ENCODE measurements around the gene SKIDA1. TPM values are rescaled to one million over a fixed set of nuclear protein-coding genes. Genes with fewer than 3 reads are reported as not detected.

SKIDA1 gene
- total RNA-seq, 1 experiment from 2014 or later: 9.3 TPM

DNA sequence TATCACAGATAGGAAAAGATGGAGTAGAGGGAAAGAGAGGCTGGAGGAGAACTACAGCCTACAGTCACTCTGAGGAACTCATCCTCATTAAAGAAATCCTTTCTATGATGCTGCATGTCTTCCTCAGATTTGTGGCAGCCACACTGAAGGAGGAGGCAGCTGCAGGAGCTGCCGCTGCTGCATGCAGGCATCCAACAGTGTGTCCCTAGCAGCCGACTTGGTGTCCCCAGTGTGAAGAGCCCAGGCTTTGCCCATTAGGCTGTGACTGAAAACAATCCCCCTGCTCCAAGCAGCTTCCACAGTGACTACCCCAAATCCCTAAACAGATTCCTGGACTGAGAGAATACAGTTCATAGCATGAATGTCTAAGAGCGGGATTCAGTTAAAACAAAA lies 23.1 kb downstream of the SKIDA1 start:
- Histone ChIP-seq H3K4me3 (ENCODE audit: low read depth in 2 of 2, low read length in 2 of 2) (no peak overlapping the region), H3K9me3 (ENCODE audit: control insufficient read depth, insufficient read depth, low read depth, low read length) (no peaks in the 10 kb centered on the region), H3K36me3 (ENCODE audit: control insufficient read depth, insufficient read depth, low read length) (no peaks in the 10 kb centered on the region), H3K27me3 (ENCODE audit: control insufficient read depth, insufficient read depth, low read length) (no peaks in the 10 kb centered on the region), H3K27ac (ENCODE audit: low read length) (peak overlapping the region; percentile 63), H3K4me1 (ENCODE audit: control insufficient read depth, insufficient read depth, low read length) (peaks cover 49% of the 10 kb centered on the region)
- intact Hi-C loops (cut with micrococcal nuclease; ENCODE audit: unreplicated experiment): no loop called here
- in situ Hi-C loops (cut with HindIII; ENCODE audit: low pct_unique_long_range_greater_than_20kb, low sequenced_read_pairs): no loop called here
- no TSS peak for BruUV-seq (replicated peaks)
- POLR2A ChIA-PET: no interaction called here
- DNase-seq (ENCODE audit: low read depth, low spot score) (no peak), ATAC-seq (0 out of 2 replicates have a peak, but pooled peaks have one; percentile 15)
- TF ChIP-seq TCF7L2 (IDR thresholded peaks at IDR 0.05; ENCODE audit: low read depth, low read length) (no peak), SIN3A (IDR thresholded peaks at IDR 0.05; ENCODE audit: borderline replicate concordance, insufficient read depth, low read depth, low read length) (no peak), POLR2AphosphoS5 (IDR thresholded peaks at IDR 0.05; ENCODE audit: low read depth, low read length) (no peak)
- TF ChIP-seq, protein P1, sequence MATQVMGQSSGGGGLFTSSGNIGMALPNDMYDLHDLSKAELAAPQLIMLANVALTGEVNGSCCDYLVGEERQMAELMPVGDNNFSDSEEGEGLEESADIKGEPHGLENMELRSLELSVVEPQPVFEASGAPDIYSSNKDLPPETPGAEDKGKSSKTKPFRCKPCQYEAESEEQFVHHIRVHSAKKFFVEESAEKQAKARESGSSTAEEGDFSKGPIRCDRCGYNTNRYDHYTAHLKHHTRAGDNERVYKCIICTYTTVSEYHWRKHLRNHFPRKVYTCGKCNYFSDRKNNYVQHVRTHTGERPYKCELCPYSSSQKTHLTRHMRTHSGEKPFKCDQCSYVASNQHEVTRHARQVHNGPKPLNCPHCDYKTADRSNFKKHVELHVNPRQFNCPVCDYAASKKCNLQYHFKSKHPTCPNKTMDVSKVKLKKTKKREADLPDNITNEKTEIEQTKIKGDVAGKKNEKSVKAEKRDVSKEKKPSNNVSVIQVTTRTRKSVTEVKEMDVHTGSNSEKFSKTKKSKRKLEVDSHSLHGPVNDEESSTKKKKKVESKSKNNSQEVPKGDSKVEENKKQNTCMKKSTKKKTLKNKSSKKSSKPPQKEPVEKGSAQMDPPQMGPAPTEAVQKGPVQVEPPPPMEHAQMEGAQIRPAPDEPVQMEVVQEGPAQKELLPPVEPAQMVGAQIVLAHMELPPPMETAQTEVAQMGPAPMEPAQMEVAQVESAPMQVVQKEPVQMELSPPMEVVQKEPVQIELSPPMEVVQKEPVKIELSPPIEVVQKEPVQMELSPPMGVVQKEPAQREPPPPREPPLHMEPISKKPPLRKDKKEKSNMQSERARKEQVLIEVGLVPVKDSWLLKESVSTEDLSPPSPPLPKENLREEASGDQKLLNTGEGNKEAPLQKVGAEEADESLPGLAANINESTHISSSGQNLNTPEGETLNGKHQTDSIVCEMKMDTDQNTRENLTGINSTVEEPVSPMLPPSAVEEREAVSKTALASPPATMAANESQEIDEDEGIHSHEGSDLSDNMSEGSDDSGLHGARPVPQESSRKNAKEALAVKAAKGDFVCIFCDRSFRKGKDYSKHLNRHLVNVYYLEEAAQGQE (IDR thresholded peaks at IDR 0.05; ENCODE audit: insufficient read depth in 1 of 2, low read depth in 2 of 2, low read length in 1 of 2): no peak
- TF ChIP-seq, protein P2, sequence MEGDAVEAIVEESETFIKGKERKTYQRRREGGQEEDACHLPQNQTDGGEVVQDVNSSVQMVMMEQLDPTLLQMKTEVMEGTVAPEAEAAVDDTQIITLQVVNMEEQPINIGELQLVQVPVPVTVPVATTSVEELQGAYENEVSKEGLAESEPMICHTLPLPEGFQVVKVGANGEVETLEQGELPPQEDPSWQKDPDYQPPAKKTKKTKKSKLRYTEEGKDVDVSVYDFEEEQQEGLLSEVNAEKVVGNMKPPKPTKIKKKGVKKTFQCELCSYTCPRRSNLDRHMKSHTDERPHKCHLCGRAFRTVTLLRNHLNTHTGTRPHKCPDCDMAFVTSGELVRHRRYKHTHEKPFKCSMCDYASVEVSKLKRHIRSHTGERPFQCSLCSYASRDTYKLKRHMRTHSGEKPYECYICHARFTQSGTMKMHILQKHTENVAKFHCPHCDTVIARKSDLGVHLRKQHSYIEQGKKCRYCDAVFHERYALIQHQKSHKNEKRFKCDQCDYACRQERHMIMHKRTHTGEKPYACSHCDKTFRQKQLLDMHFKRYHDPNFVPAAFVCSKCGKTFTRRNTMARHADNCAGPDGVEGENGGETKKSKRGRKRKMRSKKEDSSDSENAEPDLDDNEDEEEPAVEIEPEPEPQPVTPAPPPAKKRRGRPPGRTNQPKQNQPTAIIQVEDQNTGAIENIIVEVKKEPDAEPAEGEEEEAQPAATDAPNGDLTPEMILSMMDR (IDR thresholded peaks at IDR 0.05): no peak
- CTCF ChIA-PET: no interaction called here

DNA sequence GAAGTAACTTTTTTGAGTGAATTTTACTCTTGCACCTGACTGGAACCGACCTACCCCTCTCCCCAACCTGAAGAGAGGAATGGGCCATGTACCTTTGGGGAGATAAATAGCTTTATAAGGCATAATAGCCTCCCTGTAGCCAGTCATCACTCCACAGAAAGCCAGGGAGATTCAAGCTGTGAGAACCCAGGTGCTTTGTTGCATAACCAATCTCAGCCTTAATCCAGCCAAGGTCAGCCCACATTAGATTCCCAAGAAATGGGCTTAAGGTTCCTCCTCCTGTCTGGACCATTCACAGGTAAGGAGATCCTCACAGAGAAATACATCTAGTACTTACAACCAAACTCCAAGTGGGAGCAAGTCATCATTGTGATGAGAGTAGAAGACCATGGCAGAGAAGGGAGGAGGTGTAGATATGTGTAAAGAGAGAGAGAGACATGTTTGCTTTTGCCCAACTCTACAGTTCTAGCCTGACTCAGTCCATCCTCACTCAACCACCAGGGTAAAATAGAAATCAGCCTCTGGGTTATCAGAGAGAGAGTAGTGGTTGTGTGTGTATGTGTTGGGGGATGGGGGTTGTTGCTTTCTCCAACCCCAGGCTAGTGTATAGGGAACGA lies 23.6 kb downstream of the SKIDA1 start:
- DNase-seq (ENCODE audit: low read depth, low spot score): no peak
- ChIA-PET CTCF (no interaction called here), POLR2A (no interaction called here)
- H3K36me3 ChIP-seq (ENCODE audit: control insufficient read depth, insufficient read depth, low read length): no peaks in the 10 kb centered on the region
- TF ChIP-seq, protein P1 (IDR thresholded peaks at IDR 0.05; ENCODE audit: insufficient read depth in 1 of 2, low read depth in 2 of 2, low read length in 1 of 2): no peak
- no peak for TF ChIP-seq POLR2AphosphoS5 (IDR thresholded peaks at IDR 0.05; ENCODE audit: low read depth, low read length)
- no peak for TF ChIP-seq SIN3A (IDR thresholded peaks at IDR 0.05; ENCODE audit: borderline replicate concordance, insufficient read depth, low read depth, low read length)
- no peak for TF ChIP-seq TCF7L2 (IDR thresholded peaks at IDR 0.05; ENCODE audit: low read depth, low read length)
- TF ChIP-seq, protein P2 (IDR thresholded peaks at IDR 0.05): no peak
- peaks cover 49% of the 10 kb centered on the region for H3K4me1 ChIP-seq (ENCODE audit: control insufficient read depth, insufficient read depth, low read length)
- no peaks in the 10 kb centered on the region for H3K9me3 ChIP-seq (ENCODE audit: control insufficient read depth, insufficient read depth, low read depth, low read length)
- intact Hi-C loops (cut with micrococcal nuclease; ENCODE audit: unreplicated experiment): no loop called here
- in situ Hi-C loops (cut with HindIII; ENCODE audit: low pct_unique_long_range_greater_than_20kb, low sequenced_read_pairs): no loop called here
- ATAC-seq: 0 out of 2 replicates have a peak, but pooled peaks have one; percentile 3
- no TSS peak for BruUV-seq (replicated peaks)
- peak overlapping the region; percentile 63 for H3K27ac ChIP-seq (ENCODE audit: low read length)
- no peaks in the 10 kb centered on the region for H3K27me3 ChIP-seq (ENCODE audit: control insufficient read depth, insufficient read depth, low read length)
- no peak overlapping the region for H3K4me3 ChIP-seq (ENCODE audit: low read depth in 2 of 2, low read length in 2 of 2)
